ENCODE results near the gene HELZ.

GRCh38 chr17:67030641-67031040, 214.4 kb downstream of the HELZ start:
- no peak for TF ChIP-seq CTCF (IDR thresholded peaks at IDR 0.05; ENCODE audit: insufficient read depth, low read depth, low read length)
- no peak for TF ChIP-seq EZH2 (IDR thresholded peaks at IDR 0.05; ENCODE audit: insufficient read depth, low read length)
